Kidney epithelial cell (primary cell): ENCODE data around the gene POF1B. TPM values are rescaled to one million over a fixed set of nuclear protein-coding genes. Genes with fewer than 3 reads are reported as not detected.
A peak's percentile ranks its signal among the peaks of the same experiment; 100 is the strongest.

ENCODE experiments used
- DNase-seq: peaks from one replicate; pipeline ENCODE4 v3.0.0-alpha.2; 2010; ENCODE audit warnings: low read depth
- H3K27me3 ChIP-seq: 2 replicates; pipeline ENCODE4 v1.6.0; 2011; ENCODE audit warnings: low read length; ENCODE audit not compliant: control insufficient read depth, insufficient read depth
- H3K36me3 ChIP-seq: 2 replicates; pipeline ENCODE4 v1.5.1; 2011; ENCODE audit warnings: low read length; ENCODE audit not compliant: control insufficient read depth, insufficient read depth
- H3K4me3 ChIP-seq: 2 replicates; pipeline ENCODE4 v1.5.1; 2011; ENCODE audit warnings: low read depth, mild to moderate bottlenecking, control low read depth, low read length
- CTCF ChIP-seq: IDR thresholded peaks from 2 replicates; pipeline ENCODE4 v1.5.1; 2011; ENCODE audit warnings: mild to moderate bottlenecking, moderate library complexity, low read length, control low read depth, inconsistent platforms; ENCODE audit not compliant: insufficient read depth, poor library complexity, severe bottlenecking
- total RNA-seq: library from RNA; depleted of rRNA; stranded (reverse); fragments of >200 nt; gene quantifications from 2 replicates; pipeline ENCODE4 v1.2.3, GENCODE V29; 2015

The POF1B gene
- total RNA-seq, 1 donor from 2014 or later: not detected

DNA sequence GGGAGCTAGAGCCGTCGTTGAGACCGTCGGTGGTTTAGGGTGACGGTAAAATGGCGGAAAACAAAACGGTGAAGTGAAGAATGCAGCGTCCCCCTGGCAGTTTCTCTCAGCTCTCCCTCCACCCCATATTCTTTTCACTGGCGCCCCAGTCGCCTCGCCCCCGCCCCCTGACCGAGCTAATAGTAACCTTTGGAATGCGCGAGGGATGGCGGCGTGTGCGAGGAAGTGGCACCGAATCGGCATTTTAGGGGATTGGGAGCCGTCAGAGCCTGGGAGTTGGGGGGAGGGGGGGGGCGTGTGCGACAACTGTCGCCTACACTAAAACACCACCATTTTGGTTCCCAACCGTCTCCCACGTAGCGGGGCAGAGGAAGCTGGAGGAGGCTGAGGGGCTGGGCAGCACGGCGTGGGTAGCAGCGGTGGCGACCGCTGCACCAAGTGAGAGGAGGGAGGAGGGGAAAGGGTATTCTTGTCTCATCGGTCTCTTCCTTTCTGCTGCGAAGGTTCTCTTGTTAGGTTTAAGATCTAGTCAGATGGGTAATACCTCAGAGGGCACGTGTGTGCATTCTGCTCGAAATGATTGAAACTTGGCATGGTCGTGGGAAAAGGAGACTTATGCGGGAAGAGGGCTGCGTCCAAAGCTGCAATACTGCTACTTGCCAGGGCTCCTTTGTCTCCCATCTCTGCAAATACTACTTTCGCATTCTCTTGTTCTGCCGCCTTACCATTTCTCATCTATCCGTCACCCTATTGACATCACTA is 134.8 kb downstream of the POF1B start:
- DNase-seq: no peak
- Histone ChIP-seq H3K36me3 (no peaks in the 10 kb centered on the region), H3K4me3 (peak overlapping the region; percentile 80), H3K27me3 (no peaks in the 10 kb centered on the region)
- TF ChIP-seq CTCF: no peak

GRCh38 chrX:85243761-85244449 is 135.6 kb downstream of the POF1B start, which contains the start of the genes SATL1 and ZNF711:
Gene SATL1 (minus strand): TSS chrX:85243779. CDS start chrX:85108968, 134,811 bp downstream.
Gene ZNF711 (plus strand): TSS chrX:85243991. CDS start chrX:85247573, 3,582 bp downstream.
- H3K4me3 ChIP-seq: peak within 1 kb of the TSS; percentile 80
- no peaks in the 10 kb centered on the region for H3K27me3 ChIP-seq
- H3K36me3 ChIP-seq: no peaks in the 10 kb centered on the region
- no peak for TF ChIP-seq CTCF
- DNase-seq: no peak

- DNase-seq: no peak
- Histone ChIP-seq H3K36me3 (no peaks in the 10 kb centered on the region), H3K27me3 (no peaks in the 10 kb centered on the region), H3K4me3 (peak overlapping the region; percentile 80)
- TF ChIP-seq CTCF: no peak
Observed at GRCh38 chrX:85243155-85243554, 136.3 kb downstream of the POF1B start.

Other genes with a start within 250 kb of the POF1B start
- gene SATL1, start 135.9 kb downstream of the POF1B start, total RNA-seq: 0.07 TPM in 1 of 2 replicates, not detected in the other
- 9.9 and 10.3 TPM in 2 replicates for gene ZNF711, start 135.7 kb downstream of the POF1B start, total RNA-seq